Measurements from ENCODE around the gene BAZ2A.
"Not testable (repeated sequence)": the region's sequence is repeated elsewhere in the genome, so short reads cannot be mapped to it uniquely, and the experiment has no call there.

Gene BAZ2A

GRCh38 chr12:56593909-56594621, 36.1 kb downstream of the BAZ2A start:
- DNase-seq: peak; percentile 57

GRCh38 chr12:56591961-56592360, 38.2 kb downstream of the BAZ2A start:
- no peak for DNase-seq

- DNase-seq: no peak
These were observed 39.0 kb downstream of the BAZ2A start for GRCh38 chr12:56591126-56591525.

GRCh38 chr12:56590237-56590830, 39.8 kb downstream of the BAZ2A start:
- DNase-seq: no peak

- no peak for DNase-seq
These were observed 40.3 kb downstream of the BAZ2A start for GRCh38 chr12:56589783-56590182.

- no peak for DNase-seq
These were observed 45.0 kb downstream of the BAZ2A start for GRCh38 chr12:56585098-56585497.

- no peak for DNase-seq
These were observed 48.5 kb downstream of the BAZ2A start for GRCh38 chr12:56581418-56582145.

- no peak for DNase-seq
These were observed 51.1 kb downstream of the BAZ2A start for GRCh38 chr12:56578983-56579546.

- DNase-seq: not testable (repeated sequence)
These were observed 52.9 kb downstream of the BAZ2A start for GRCh38 chr12:56577248-56577647.

- DNase-seq: no peak
These were observed 55.9 kb downstream of the BAZ2A start for GRCh38 chr12:56574210-56574609.

- DNase-seq: no peak
These were observed 57.8 kb downstream of the BAZ2A start for GRCh38 chr12:56572288-56572687.

- no peak for DNase-seq
These were observed 59.0 kb downstream of the BAZ2A start for GRCh38 chr12:56571121-56571520.

GRCh38 chr12:56568146-56568545, 62.0 kb downstream of the BAZ2A start:
- DNase-seq: no peak

GRCh38 chr12:56565510-56566101, 64.5 kb downstream of the BAZ2A start:
- no peak for DNase-seq

- no peak for DNase-seq
These were observed 79.1 kb downstream of the BAZ2A start for GRCh38 chr12:56551070-56551469.

- no peak for DNase-seq
These were observed 83.4 kb downstream of the BAZ2A start for GRCh38 chr12:56546680-56547079.
